PFSK-1 (cell line): Measurements from ENCODE around the gene ITGBL1.

Experiments used
- POLR2AphosphoS5 ChIP-seq: IDR thresholded peaks from 2 replicates; pipeline ENCODE4 v1.6.1; 2012; ENCODE audit warnings: low read depth, mild to moderate bottlenecking, control low read depth, low read length, moderate library complexity
- SIN3A ChIP-seq: IDR thresholded peaks from 2 replicates; pipeline ENCODE4 v1.6.1; 2012; ENCODE audit warnings: mild to moderate bottlenecking, low read length, moderate library complexity, borderline replicate concordance; ENCODE audit not compliant: insufficient read depth
- TF ChIP-seq, protein P1 (sequence below), 2 experiments: IDR thresholded peaks; 2 replicates each; pipeline versions ENCODE4 v1.6.1 to v1.8.0; 2011 to 2012; ENCODE audit warnings: low read depth in 2 of 2, low read length in 2 of 2, control low read depth in 1 of 2, inconsistent platforms in 1 of 2, mild to moderate bottlenecking in 1 of 2, moderate library complexity in 1 of 2; ENCODE audit not compliant: insufficient read depth in 1 of 2

DNA sequence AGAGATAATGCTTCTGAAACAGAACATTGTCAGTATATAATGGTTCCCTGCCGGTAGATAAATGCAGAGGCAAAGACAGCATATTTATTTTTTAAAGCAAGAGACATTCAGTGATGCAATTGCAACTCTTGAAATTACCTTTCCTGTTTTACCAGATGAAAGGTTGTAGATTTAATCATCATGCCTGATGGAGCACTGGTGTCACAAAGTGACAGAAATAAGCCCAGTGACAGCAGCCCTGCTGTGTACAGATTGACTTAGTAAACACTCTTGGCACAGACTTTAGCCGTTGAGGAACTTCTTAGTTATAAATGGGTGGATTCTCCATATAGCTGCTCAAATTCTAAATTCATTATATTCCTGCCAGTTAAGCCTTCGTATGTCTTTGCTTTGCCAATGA lies 172.5 kb downstream of the ITGBL1 start:
- TF ChIP-seq, protein P1, sequence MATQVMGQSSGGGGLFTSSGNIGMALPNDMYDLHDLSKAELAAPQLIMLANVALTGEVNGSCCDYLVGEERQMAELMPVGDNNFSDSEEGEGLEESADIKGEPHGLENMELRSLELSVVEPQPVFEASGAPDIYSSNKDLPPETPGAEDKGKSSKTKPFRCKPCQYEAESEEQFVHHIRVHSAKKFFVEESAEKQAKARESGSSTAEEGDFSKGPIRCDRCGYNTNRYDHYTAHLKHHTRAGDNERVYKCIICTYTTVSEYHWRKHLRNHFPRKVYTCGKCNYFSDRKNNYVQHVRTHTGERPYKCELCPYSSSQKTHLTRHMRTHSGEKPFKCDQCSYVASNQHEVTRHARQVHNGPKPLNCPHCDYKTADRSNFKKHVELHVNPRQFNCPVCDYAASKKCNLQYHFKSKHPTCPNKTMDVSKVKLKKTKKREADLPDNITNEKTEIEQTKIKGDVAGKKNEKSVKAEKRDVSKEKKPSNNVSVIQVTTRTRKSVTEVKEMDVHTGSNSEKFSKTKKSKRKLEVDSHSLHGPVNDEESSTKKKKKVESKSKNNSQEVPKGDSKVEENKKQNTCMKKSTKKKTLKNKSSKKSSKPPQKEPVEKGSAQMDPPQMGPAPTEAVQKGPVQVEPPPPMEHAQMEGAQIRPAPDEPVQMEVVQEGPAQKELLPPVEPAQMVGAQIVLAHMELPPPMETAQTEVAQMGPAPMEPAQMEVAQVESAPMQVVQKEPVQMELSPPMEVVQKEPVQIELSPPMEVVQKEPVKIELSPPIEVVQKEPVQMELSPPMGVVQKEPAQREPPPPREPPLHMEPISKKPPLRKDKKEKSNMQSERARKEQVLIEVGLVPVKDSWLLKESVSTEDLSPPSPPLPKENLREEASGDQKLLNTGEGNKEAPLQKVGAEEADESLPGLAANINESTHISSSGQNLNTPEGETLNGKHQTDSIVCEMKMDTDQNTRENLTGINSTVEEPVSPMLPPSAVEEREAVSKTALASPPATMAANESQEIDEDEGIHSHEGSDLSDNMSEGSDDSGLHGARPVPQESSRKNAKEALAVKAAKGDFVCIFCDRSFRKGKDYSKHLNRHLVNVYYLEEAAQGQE (IDR thresholded peaks at IDR 0.05; ENCODE audit: insufficient read depth in 1 of 2, low read depth in 2 of 2, low read length in 2 of 2) = no peak
- TF ChIP-seq POLR2AphosphoS5 (no peak), SIN3A (no peak)
